HG03457 (cell line): ENCODE results near the gene SLC35D2.
"Not testable (repeated sequence)": the region's sequence is repeated elsewhere in the genome, so short reads cannot be mapped to it uniquely, and the experiment has no call there.

Experiments used
- ATAC-seq: cut with Tn5 transposase; IDR thresholded peaks from one replicate; pipeline ENCODE4 v1.9.1; 2021; ENCODE audit warnings: moderate number of reproducible peaks; ENCODE audit not compliant: unreplicated experiment

Gene SLC35D2

DNA sequence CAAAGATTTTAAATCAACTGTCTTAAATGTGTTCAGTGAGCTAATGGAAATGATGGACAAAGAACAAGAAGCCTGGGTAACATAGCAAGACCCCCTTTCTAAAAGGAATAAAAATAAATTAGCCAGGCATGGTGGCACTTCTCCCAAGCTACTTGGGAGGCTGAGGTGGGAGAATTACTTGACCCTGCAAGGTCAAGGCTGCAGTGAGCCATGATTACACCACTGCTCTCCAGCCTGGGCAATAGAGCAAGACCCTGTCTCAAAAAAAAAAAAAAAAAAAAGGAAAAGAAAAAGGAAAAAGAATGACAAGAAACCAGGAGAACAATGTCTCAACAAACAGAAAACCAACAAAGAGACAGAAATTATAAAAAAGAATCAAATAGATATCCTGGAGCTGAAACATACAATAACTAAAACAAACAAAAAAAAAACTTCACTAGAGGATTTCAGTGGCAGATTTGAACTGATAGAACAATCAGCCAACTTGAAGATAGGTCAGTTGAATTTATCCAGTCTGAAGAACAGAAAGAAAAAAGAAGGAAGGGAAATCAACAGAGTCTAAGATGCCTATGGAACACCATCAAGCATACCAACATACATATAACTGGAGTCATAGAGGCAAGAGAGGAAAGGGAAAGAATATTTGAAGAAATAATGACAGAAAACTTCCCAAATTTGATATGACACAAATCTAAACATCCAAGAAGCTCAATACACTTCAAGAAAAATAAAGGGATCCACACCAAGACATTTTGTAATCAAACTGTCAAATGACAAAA is 16.8 kb upstream of the SLC35D2 start:
- no peak for ATAC-seq

DNA sequence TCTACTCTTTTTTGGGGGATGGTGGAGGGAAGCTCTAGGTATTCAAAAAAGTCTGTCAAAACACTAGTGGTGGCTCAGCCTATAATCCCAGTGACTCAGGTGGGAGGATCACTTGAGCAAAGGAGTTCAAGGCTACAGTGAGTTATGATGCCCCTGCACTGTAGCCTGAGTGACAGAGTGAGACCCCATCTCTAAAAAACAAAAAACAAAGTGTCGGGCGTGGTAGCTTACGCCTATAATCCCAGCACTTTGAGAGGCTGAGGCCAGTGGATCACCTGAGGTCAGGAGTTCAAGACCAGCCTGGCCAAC is 15.8 kb upstream of the SLC35D2 start:
- no peak for ATAC-seq

DNA sequence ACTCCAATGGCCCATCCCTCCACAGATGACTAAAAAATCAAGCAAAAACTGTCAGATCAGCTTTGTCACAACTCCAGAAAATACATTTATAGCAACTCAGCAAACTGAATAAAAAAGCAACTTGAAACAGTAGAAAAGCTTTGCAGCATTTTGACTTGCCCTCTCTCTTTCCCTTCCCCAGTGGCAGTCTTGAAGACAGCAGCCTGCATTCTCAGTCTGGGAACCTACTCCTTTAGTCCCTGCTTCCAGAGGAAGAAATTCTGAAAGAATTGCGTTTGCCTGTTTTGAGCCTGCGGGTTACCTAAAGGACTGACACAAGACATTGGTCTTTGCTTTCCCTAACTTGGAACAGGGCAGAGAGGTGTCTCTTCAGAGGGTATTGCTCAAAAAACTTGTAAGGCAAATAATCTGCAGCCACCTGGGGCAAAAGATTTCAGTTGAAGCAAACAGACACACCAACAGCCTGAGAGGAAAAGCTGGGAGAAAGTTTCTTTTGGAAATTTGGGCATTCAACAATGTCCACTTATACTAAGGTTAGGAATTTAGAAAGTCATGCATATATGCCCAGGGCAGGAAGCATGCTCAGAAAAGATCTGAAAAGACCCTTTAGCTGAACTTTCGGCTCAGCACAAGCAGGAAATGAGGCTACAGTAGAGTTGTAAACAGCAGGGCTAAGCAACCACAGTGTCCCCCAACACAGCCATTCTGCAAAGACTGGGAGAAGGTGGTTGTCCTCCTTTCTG is 15.2 kb upstream of the SLC35D2 start:
- no peak for ATAC-seq

DNA sequence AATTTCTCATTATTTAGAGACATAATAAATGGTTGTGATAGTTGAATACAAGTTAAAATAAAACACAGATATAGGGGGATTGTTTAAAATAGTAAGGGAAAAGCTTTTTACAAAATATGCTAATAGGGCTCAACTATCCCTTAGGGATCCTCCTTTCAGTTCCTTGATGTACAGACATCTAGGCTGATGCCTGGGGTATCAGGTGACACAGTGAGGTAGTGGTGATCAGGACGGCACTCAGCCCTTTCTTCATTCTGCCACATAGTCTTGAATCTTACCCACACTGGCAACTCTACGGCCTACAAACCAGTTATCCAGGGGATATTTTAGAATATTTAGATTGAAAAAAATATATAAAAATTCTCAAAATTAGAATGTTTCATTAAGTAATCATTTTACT is 12.5 kb upstream of the SLC35D2 start:
- ATAC-seq, result no peak

DNA sequence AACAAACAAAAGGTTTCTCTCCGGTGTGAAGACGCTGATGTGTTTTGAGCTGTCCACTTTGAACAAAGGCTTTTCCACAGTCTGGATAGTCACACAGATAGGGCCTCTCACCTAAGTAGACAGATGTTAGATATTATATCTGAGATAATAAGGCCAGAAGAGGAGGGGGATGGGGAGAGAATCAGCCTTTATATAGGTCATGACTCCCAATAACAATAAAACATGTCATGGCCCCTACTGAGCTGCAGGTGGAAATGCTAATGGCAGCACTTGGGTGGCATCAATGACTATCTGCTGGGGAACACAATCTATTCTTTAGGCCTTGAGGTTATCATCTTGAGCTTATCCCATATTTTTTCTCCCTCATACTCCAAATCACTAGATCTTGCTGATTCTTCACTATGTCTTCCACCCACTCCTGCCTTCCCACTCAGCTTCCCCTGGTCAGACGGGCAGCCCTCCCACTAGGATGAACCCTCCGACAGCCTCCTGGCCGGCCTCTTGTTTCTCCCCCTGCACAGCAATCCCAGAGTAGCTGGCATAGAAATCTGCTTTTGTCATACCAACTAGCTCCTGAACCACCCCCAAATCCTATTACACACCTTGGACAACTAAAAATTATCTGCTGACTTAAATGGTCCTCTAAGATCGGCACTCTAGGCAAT is 11.5 kb upstream of the SLC35D2 start:
- no peak for ATAC-seq

DNA sequence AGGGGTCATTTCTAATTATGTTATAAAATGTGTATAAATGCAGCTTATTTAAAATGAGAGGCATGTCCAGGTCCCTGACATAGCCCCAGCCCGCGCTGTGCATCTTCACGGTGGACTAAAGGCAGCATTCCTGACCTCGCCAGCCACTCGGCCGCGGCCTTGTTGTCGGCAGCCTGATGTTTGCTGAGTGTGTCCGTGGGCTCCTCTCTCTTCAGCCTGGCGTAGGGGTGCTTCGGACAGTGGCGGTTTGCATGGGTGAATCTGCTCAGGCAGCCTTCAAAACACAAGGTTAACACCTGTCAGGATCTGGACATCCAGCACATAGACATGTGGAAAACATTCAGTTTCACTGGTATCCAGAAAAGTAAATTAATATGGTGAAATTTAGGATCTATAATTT is 8.8 kb upstream of the SLC35D2 start:
- ATAC-seq, result no peak

DNA sequence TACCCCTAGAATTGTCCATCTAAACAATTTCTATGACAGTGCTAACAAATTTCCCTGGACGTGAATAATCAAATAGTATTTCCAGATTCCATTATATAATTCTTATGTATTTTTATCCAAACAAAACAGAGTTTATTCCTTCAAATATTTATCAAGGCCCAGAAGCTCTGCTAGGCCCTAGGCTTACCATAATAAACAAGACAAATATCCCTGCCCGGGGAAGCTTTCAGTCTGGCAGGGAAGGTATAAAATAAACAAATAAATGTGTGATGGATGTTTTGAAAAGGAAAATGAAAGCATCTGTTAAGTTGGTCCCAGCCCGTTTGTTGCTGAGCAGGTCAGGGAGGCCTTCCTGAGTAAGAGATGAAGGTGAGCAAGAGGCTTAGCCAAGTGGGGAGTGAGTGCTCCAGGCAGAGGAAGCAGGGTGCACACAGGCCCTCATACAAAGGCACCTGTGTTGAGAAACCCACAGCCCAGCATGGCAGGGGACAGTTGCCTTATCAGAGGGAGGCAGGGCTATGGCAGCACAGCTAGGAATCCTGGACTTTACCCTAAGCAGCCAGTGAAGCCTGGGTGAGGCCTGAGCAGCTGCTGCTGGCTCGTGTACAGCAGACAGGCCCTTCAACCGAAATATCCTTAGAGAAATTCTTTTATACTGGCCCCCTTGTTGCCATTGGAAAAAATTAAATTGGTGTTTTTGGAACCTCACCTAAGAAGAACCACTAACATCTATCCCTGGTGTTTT is 7.7 kb upstream of the SLC35D2 start:
- no peak for ATAC-seq

DNA sequence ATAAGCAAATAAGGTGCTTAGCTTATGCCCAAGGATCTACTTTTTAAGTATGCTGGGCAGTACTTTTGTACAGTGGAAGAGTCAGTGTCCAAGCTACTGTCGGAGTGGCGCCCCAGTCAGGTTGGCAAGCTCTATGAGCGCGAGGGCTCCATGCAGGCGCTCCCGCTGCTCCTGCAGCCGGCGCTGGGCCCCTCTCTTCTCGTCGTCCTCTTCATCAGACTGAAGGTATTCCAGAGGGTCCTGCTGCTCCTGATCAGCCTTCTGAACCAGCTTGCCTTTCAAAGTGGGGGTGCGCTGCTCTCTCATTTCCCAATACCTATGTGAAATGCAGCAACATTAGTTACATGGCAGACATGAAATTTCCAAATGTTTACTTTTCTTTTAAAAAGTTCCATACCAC is 4.6 kb upstream of the SLC35D2 start:
- ATAC-seq, result no peak

DNA sequence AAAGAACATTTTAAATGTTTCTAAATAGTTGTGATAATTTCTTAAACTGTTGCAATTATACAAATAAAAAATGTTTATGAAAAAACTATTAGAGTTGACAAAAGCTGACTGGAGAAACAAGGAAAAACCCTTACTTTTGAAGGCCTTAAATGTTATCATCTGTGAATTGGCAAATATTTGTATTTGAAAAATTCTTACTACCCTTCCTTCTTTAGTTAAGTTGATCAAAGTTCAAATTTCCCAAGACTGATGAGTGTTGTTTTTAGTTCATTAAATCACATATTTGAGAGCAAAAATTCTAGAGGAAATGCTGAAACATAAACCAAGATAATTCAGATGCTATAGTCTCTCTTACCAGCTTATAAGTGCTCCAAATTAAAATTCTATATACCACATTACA is 2.6 kb upstream of the SLC35D2 start:
- ATAC-seq, result no peak

DNA sequence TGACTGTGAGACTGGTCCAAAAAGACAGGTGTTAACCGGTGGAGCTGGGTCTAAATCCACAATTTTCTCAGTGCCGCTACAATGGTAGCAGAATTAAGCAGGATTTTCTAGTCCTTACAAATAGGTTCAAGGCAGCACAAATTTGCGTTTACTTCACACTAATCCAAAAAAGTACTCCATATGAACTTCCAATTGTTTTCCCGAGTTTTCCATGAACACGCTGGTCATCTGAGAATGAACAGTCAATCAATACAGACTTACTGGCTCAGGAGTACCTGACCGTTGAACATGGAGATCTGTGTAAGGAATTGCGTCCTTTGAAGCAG is 709 bp downstream of the SLC35D2 start:
- ATAC-seq, result no peak

DNA sequence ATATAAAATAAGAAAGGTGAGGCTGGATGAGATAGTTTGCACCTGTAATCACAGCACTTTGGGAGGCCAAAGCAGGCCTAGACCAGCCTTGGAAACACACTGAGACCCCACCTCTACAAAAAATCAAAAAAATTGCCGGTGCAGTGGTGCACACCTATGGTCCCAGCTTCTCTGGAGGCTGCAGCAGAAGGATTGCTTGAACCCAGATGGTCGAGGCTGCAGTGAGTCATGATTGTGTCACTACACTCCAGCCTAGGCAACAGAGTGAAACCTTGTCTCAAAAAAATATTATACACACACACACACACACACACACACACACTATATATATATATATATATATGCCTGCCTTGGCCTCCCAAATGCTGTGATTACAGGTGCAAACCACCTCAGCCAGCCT is 1.3 kb downstream of the SLC35D2 start:
- ATAC-seq, result no peak

DNA sequence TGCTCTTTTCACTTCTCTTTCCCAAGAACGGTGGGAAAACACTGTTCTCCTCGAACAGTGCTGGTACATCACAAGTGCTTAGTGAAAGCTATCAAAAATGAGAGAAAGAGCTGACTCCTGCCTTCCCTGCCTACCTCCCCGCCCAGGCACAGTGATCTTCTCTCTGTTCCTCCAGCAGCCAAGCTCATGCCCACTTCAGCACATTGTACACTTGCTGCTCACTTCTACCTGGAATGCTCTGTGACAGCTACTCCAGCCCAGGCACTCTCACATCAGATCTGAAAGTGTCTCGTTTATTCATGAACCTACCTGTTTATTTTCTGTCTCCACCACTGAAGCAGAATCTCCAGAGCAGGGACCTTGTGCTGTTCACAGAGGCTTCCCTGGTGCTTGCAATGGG is 1.8 kb downstream of the SLC35D2 start:
- no peak for ATAC-seq

DNA sequence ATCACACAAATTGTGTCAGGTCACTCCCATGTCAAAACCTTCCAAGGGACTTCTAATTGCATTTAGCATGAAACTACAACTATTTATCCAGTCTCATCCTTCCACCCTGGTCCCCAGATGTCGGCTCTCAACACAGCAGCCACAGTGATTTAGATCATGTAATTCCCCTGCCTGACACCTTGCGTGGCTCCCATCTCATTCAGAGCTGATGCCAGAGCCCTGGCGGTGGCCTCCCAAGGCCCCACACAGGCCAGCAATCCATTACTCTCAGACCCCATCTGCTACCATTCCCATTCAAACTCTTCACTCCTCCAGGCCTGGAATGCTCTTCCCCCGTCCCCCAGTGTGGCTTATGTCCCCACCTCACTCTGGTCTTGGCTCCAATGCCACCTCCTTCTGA is 2.4 kb downstream of the SLC35D2 start:
- no peak for ATAC-seq

DNA sequence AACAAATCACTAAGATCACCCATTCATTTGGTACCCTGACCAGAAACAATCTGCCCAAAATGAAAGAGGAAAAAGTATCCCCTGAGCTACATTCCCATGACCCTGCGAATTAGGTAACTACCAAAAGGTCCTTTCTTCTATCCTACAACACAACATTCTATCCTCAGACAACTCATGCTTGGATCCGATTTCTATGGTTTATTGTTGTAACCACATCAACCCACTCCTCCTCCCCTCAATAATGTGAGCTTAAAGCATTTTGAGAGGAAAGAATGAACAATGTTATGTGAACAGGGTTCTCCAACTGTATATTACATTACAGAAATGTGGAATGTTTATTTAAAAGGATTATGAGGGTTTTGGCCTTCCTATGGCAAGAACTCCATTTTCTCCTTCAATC is 4.0 kb downstream of the SLC35D2 start:
- no peak for ATAC-seq

DNA sequence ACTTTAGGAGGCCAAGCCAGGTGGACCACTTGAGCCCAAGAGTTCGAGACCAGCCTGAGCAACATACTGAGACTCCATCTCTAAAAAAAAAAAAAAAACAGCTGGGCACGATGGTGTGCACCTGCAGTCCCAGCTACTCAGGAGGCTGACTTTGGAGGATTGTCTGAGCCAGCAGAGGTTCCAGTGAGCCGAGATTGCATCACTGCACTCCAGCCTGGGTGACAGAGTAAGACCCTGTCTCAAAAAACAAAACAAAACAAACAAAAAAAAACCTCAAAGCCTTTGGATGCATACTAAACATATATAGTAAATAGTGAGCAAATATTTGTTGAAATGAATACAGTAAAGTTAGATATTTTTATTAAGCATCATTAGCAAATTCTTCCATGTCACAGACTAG is 5.3 kb downstream of the SLC35D2 start:
- no peak for ATAC-seq

DNA sequence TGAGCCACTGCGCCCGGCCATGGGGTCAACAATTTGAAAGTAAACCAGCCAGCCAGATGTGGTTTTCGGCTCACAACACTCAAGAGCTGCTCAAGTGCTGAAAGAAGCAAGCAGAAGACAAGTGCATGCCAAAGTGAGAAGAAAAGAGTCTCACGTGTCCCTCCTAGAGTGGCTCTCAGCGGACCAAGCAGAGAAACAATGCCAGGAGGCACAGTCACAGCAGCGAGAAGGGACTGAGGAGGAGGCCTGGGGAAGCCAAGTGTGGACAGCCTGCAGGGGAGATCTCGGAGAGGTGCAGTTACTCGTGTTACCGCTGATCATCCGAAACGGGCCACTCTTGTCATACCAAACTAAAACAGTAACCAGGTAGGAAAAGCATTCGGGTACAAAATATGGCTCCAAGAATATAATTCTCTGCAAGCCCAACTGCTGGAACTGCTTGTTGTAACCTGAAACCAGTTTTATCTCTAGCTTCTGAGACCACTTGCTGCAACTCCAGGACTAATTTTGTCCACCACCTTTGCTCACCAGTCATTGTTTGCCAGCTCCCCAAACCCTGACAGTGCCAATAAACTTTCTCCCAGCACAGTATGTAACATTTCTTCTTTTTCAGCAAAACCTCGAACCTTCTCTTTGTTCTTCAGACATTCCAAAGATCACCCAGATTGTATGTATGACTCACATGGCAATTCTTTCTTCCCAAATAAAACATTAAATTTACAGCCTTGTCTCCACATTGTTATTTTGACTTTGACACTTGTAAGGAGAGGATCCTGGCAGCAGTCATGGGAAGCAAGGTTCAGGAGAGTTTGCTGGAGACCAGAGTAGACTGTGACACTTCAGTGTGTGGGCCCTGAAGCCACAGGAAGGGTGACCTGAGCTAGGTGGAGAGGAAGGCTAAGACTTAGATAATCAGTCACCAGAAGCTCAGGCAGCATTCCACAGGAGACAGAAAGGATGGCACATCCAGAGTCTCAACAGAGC is 6.3 kb downstream of the SLC35D2 start:
- no peak for ATAC-seq

DNA sequence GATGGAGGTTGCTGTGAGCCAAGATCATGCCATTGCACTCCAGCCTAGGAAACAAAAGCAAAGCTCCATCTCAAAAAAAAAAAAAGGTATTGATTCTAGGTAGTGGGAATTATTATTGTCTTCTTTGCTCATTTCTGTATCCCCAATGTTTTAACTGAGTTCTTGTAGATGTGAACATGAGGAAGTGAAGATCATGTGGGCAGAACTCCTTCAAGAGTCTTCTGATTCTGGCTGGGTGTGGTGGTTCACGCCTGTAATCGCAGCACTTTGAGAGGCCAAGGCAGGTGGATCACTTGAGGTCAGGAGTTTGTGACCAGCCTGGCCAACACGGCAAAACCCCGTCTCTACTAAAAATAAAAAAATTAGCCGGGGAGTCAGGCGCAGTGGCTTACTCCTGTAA is 8.0 kb downstream of the SLC35D2 start:
- not testable (repeated sequence) for ATAC-seq

DNA sequence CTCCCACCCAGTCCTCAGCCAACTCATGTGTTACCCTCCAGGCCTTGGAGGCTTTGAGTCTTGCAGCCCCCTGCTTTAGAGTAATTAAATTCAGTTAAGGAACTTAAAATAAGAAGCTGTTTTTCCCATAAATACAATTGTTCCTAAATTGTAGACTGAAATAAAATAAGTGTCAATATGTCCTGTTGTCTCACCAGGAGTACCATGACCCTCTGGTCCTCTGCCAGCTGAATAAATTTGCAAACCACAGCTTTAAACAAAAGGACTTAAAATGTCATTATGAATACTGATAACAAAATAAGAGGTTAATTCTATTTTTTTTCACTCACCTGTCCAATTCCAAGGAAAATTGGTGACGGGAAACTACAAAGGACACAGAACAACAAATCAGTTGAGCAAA is 15.6 kb downstream of the SLC35D2 start:
- ATAC-seq, result no peak

DNA sequence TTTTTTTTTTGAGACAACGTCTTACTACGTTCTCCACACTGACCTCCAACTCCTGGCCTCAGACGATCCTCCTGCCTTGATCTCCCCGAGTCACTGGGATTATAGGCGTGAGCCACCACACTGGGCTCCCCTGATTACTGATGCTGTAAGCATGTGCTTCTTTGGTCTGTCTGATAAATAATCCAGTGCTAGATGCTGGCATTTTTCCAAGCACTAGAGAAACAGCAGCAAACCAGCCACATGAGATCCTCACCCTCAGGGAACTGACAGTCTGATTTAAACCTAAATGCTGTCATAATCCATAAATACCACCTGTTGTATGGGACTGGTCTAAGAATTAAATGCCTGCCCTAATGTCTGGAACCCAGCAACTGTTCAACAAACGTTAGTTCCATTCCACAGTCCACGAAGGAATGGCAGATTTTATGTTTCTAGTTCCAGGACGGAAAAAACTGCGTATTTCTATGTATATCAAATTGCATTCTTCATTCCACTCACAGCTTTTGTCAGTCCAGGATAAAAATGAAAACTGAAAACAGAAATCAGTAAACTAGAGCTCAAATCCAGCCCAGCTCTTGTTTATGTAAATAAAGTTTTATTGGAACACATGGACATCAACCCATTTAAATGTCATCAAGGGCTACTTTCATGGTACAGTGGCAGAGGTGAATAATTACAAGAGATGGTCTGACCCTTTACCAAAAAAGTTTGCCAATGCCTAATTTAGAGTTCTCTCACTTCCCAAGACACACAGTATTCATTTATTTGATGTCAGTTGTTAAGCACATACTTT is 20.1 kb downstream of the SLC35D2 start:
- ATAC-seq, result no peak

DNA sequence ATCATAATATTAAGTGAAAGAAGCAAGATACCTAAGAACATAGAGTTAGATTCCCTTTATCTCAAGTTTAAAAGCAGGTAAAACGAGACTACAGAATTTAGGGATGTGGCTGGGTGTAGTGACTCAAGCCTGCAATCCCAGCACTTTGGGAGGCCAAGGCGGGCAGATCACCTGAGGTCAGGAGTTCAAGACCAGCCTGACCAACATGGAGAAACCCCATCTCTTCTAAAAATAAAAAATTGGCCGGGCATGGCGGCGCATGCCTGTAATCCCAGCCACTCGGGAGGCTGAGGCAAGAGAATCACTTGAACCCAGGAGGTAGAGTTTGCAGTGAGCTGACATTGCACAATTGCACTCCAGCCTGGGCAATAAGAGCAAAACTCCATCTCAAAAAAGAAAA is 21.4 kb downstream of the SLC35D2 start:
- ATAC-seq, result not testable (repeated sequence)
